ENCODE results near the gene VPS33A.
"Not testable (repeated sequence)": the region's sequence is repeated elsewhere in the genome, so short reads cannot be mapped to it uniquely, and the experiment has no call there.

GRCh38 chr12:122202811-122203210 lies 63.5 kb downstream of the VPS33A start:
- TF ChIP-seq CTCF (IDR thresholded peaks at IDR 0.05; ENCODE audit: low read depth, low read length, missing input control); FOXA1 (IDR thresholded peaks at IDR 0.05); NR2F2 (IDR thresholded peaks at IDR 0.05); RAD21 (IDR thresholded peaks at IDR 0.05); ATF3 (IDR thresholded peaks at IDR 0.05): not testable (repeated sequence)
